HCT116 (cell line): ENCODE measurements around the gene DNAH10. TPM values are rescaled to one million over a fixed set of nuclear protein-coding genes. Genes with fewer than 3 reads are reported as not detected.

ENCODE experiments used
- ATAC-seq: fragments of 200-7000 bp; cut with Tn5 transposase; 2 replicates; pipeline ENCODE4 v1.9.1; 2020; ENCODE audit warnings: mild to moderate bottlenecking, moderate library complexity
- BruUV-seq: library from RNA; stranded (reverse); fragments of 400-500 nt; replicated peaks from 2 replicates; lab custom pipeline; 2021; lab: Mats Ljungman, UMichigan
- CTCF ChIA-PET: fragments of 300-600 bp; sonication (Branson Sonifier 250); formaldehyde crosslinking; loops from one replicate; lab custom pipeline; 2021; ENCODE audit warnings: antibody characterized with exemption; lab: Charles Lee
- POLR2A ChIA-PET: fragments of 300-600, 350-600 bp; sonication (Branson Sonifier 250); formaldehyde crosslinking; loops from one replicate; lab custom pipeline; 2021; ENCODE audit warnings: antibody characterized with exemption; lab: Charles Lee
- RAD21 ChIA-PET, 2 experiments: fragments of 300-600 bp; sonication (Branson Sonifier 250); formaldehyde crosslinking; loops; one replicate each; lab custom pipeline; 2023; ENCODE audit warnings: low total read pairs in 2 of 2; ENCODE audit not compliant: uncharacterized antibody in 2 of 2, unreplicated experiment in 2 of 2, low non-redundant PET in 1 of 2; lab: Charles Lee
- DNase-seq: peaks from one replicate; pipeline ENCODE4 v3.0.0-alpha.2; 2010; ENCODE audit warnings: low read depth, low spot score
- H2AFZ ChIP-seq: fragments of 200-600 bp; shearing (Covaris generic), sonication (generic); 2 replicates; pipeline ENCODE4 v1.6.1; 2017; ENCODE audit warnings: low read depth, mixed run types, mixed read lengths, antibody characterized with exemption, low read length; ENCODE audit not compliant: poor library complexity, severe bottlenecking
- H3K27ac ChIP-seq: 2 replicates; pipeline ENCODE4 v1.5.1; 2012; ENCODE audit warnings: low read depth, low read length
- H3K27me3 ChIP-seq: fragments of 200-600 bp; sonication (generic); 2 replicates; pipeline ENCODE4 v1.6.1; 2016; ENCODE audit warnings: mixed run types, low read length, mixed read lengths; ENCODE audit not compliant: insufficient read depth
- H3K36me3 ChIP-seq, 2 experiments: fragments of 200-500 bp in 1 of 2; fragments of 200-600 bp in 1 of 2; sonication (Bioruptor generic) in 1 of 2; sonication (generic) in 1 of 2; 2 replicates each; pipeline versions ENCODE4 v1.5.1 to v1.6.1; 2014 to 2016; ENCODE audit warnings: low read length in 2 of 2, inconsistent platforms in 1 of 2, mixed read lengths in 1 of 2, mixed run types in 1 of 2; ENCODE audit not compliant: insufficient read depth in 2 of 2, control insufficient read depth in 1 of 2
- H3K4me1 ChIP-seq, 2 experiments: fragments of 200-600 bp in 1 of 2; sonication (generic) in 1 of 2; 2 replicates each; pipeline versions ENCODE4 v1.5.1 to v1.6.1; 2012 to 2017; ENCODE audit warnings: low read length in 2 of 2, inconsistent platforms in 1 of 2, mild to moderate bottlenecking in 1 of 2, mixed read lengths in 1 of 2, mixed run types in 1 of 2, moderate library complexity in 1 of 2; ENCODE audit not compliant: insufficient read depth in 2 of 2, control insufficient read depth in 1 of 2
- H3K4me2 ChIP-seq: fragments of 200-600 bp; sonication (generic); 2 replicates; pipeline ENCODE4 v1.6.1; 2017; ENCODE audit warnings: mixed run types, low read length, mixed read lengths
- H3K4me3 ChIP-seq, 2 experiments: fragments of 200-600 bp in 1 of 2; sonication (generic) in 1 of 2; replicated peaks in 1 of 2; 2 replicates each; pipeline ENCODE4 v1.5.1; 2011 to 2016; ENCODE audit warnings: low read length in 2 of 2, control low read depth in 1 of 2, low read depth in 1 of 2, mild to moderate bottlenecking in 1 of 2, mixed read lengths in 1 of 2, mixed run types in 1 of 2
- H3K79me2 ChIP-seq: fragments of 200-600 bp; sonication (generic); 2 replicates; pipeline ENCODE4 v1.6.1; 2017; ENCODE audit warnings: mild to moderate bottlenecking, mixed run types, low read length, moderate library complexity, mixed read lengths; ENCODE audit not compliant: insufficient read depth
- H3K9ac ChIP-seq: fragments of 200-600 bp; sonication (generic); 2 replicates; pipeline ENCODE4 v1.6.1; 2016; ENCODE audit warnings: low read length, mixed read lengths
- H3K9me2 ChIP-seq: fragments of 200-600 bp; sonication (generic), shearing (Covaris generic); 2 replicates; pipeline ENCODE4 v1.6.1; 2017; ENCODE audit warnings: mixed run types, mild to moderate bottlenecking, moderate library complexity; ENCODE audit not compliant: insufficient read depth
- H3K9me3 ChIP-seq, 2 experiments: fragments of 200-500 bp in 1 of 2; fragments of 200-600 bp in 1 of 2; sonication (Bioruptor generic) in 1 of 2; sonication (generic) in 1 of 2; 2 replicates each; pipeline ENCODE4 v1.6.1; 2014 to 2017; ENCODE audit warnings: low read length in 2 of 2, mixed read lengths in 2 of 2, inconsistent platforms in 1 of 2, low read depth in 1 of 2, mild to moderate bottlenecking in 1 of 2, mixed run types in 1 of 2, moderate library complexity in 1 of 2; ENCODE audit not compliant: control insufficient read depth in 1 of 2, insufficient read depth in 1 of 2
- H4K20me1 ChIP-seq: fragments of 200-600 bp; sonication (generic), shearing (Covaris generic); 2 replicates; pipeline ENCODE4 v1.6.1; 2017; ENCODE audit warnings: mixed run types, mild to moderate bottlenecking, moderate library complexity; ENCODE audit not compliant: insufficient read depth
- CBX3 ChIP-seq: IDR thresholded peaks from 2 replicates; pipeline ENCODE4 v1.6.1; 2012; ENCODE audit warnings: low read depth
- CEBPB ChIP-seq: IDR thresholded peaks from 2 replicates; pipeline ENCODE4 v1.6.1; 2012; ENCODE audit warnings: low read depth
- EGR1 ChIP-seq: IDR thresholded peaks from 2 replicates; pipeline ENCODE4 v1.6.1; 2012; ENCODE audit warnings: low read depth
- ELF1 ChIP-seq: IDR thresholded peaks from 2 replicates; pipeline ENCODE4 v1.6.1; 2012; ENCODE audit warnings: low read depth, borderline replicate concordance
- EZH2phosphoT487 ChIP-seq: fragments of 200-600 bp; IDR thresholded peaks from 2 replicates; pipeline ENCODE4 v1.6.1; 2018; ENCODE audit warnings: antibody characterized with exemption, borderline replicate concordance
- JUND ChIP-seq: IDR thresholded peaks from 2 replicates; pipeline ENCODE4 v1.6.1; 2012
- POLR2A ChIP-seq: IDR thresholded peaks from 2 replicates; pipeline ENCODE4 v1.7.0; 2011; ENCODE audit warnings: borderline replicate concordance; ENCODE audit not compliant: insufficient read depth, insufficient read length; ENCODE audit errors: extremely low read depth
- POLR2AphosphoS5 ChIP-seq: IDR thresholded peaks from 2 replicates; pipeline ENCODE4 v1.6.1; 2011; ENCODE audit warnings: mild to moderate bottlenecking, low read depth, low read length, moderate library complexity
- RAD21 ChIP-seq: IDR thresholded peaks from 2 replicates; pipeline ENCODE4 v1.6.1; 2012; ENCODE audit warnings: low read depth, mild to moderate bottlenecking
- SP1 ChIP-seq: IDR thresholded peaks from 2 replicates; pipeline ENCODE4 v1.6.1; 2012; ENCODE audit warnings: low read depth
- TCF7L2 ChIP-seq: IDR thresholded peaks from 2 replicates; pipeline ENCODE4 v1.7.0; 2011; ENCODE audit warnings: borderline replicate concordance, inconsistent platforms; ENCODE audit not compliant: insufficient read depth, insufficient read length; ENCODE audit errors: extremely low read depth
- YY1 ChIP-seq: IDR thresholded peaks from 2 replicates; pipeline ENCODE4 v1.6.1; 2011; ENCODE audit warnings: low read length, low read depth, moderate library complexity, mild to moderate bottlenecking; ENCODE audit not compliant: insufficient replicate concordance; ENCODE audit errors: extremely low read depth
- ZFX ChIP-seq: fragments of 450-650 bp; IDR thresholded peaks from 2 replicates; pipeline ENCODE4 v1.6.1; 2017
- intact Hi-C: fragments of 100-400 bp; cut with micrococcal nuclease; formaldehyde crosslinking; loops from 2 replicates; pipeline ENCODE4 v1.10.0; 2022
- total RNA-seq: library from RNA; stranded (reverse); gene quantifications from one replicate; pipeline ENCODE4 v1.2.1, GENCODE V29; 2021; ENCODE audit not compliant: unreplicated experiment
- TF ChIP-seq, protein P1 (sequence below): IDR thresholded peaks from 2 replicates; pipeline ENCODE4 v1.6.1; 2012; ENCODE audit warnings: low read depth

DNAH10 gene
- total RNA-seq, 1 experiment from 2014 or later, result 1.3 TPM

DNA sequence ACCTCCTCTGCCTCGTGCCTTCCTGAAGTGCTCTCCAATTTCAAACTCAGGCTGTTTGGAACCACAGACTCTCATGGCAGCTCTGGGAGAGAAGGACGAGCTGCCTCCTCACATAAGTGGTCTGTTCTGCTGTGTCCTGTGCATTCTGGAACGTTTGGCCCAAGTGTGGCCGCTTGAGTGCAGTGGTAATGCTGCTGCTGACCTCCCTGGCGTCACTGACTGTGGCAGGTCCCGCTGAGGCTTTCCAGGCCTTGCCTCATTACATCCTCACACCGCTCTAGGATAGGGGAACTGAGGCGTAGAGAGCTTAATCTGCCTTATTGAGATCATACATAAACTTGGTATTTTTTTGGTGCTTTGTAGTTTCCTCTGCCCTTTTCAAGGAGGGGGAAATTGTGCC is 196.4 kb downstream of the DNAH10 start:
- BruUV-seq, result no TSS peak
- no peaks in the 10 kb centered on the region for H3K27me3 ChIP-seq
- H2AFZ ChIP-seq, result no peak overlapping the region
- TF ChIP-seq ELF1 (no peak), YY1 (no peak), TCF7L2 (no peak), RAD21 (no peak), EZH2phosphoT487 (no peak), CBX3 (no peak), ZFX (no peak), SP1 (no peak), EGR1 (no peak), POLR2A (no peak), POLR2AphosphoS5 (no peak), JUND (no peak), CEBPB (no peak)
- TF ChIP-seq, protein P1, sequence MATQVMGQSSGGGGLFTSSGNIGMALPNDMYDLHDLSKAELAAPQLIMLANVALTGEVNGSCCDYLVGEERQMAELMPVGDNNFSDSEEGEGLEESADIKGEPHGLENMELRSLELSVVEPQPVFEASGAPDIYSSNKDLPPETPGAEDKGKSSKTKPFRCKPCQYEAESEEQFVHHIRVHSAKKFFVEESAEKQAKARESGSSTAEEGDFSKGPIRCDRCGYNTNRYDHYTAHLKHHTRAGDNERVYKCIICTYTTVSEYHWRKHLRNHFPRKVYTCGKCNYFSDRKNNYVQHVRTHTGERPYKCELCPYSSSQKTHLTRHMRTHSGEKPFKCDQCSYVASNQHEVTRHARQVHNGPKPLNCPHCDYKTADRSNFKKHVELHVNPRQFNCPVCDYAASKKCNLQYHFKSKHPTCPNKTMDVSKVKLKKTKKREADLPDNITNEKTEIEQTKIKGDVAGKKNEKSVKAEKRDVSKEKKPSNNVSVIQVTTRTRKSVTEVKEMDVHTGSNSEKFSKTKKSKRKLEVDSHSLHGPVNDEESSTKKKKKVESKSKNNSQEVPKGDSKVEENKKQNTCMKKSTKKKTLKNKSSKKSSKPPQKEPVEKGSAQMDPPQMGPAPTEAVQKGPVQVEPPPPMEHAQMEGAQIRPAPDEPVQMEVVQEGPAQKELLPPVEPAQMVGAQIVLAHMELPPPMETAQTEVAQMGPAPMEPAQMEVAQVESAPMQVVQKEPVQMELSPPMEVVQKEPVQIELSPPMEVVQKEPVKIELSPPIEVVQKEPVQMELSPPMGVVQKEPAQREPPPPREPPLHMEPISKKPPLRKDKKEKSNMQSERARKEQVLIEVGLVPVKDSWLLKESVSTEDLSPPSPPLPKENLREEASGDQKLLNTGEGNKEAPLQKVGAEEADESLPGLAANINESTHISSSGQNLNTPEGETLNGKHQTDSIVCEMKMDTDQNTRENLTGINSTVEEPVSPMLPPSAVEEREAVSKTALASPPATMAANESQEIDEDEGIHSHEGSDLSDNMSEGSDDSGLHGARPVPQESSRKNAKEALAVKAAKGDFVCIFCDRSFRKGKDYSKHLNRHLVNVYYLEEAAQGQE, result no peak
- no peaks in the 10 kb centered on the region for H3K4me1 ChIP-seq
- H4K20me1 ChIP-seq, result no peaks in the 10 kb centered on the region
- ChIA-PET CTCF (no interaction called here), RAD21 (no interaction called here), POLR2A (no interaction called here)
- intact Hi-C loops, result no loop called here
- no peak overlapping the region for H3K27ac ChIP-seq
- no peak overlapping the region for H3K4me3 ChIP-seq
- H3K9me2 ChIP-seq, result no peaks in the 10 kb centered on the region
- H3K9ac ChIP-seq, result no peak overlapping the region
- H3K9me3 ChIP-seq, result no peaks in the 10 kb centered on the region
- ATAC-seq (no peak), DNase-seq (no peak)
- H3K79me2 ChIP-seq, result no peaks in the 10 kb centered on the region
- no peaks in the 10 kb centered on the region for H3K36me3 ChIP-seq
- H3K4me2 ChIP-seq, result no peak overlapping the region
